HG03064 (cell line): ENCODE results near the gene S100B.

ENCODE experiments used
- ATAC-seq: cut with Tn5 transposase; IDR thresholded peaks from one replicate; pipeline ENCODE4 v1.9.1; 2021; ENCODE audit warnings: low read depth; ENCODE audit not compliant: unreplicated experiment

The S100B gene

GRCh38 chr21:46562964-46563607, 41.8 kb downstream of the S100B start:
- no peak for ATAC-seq

DNA sequence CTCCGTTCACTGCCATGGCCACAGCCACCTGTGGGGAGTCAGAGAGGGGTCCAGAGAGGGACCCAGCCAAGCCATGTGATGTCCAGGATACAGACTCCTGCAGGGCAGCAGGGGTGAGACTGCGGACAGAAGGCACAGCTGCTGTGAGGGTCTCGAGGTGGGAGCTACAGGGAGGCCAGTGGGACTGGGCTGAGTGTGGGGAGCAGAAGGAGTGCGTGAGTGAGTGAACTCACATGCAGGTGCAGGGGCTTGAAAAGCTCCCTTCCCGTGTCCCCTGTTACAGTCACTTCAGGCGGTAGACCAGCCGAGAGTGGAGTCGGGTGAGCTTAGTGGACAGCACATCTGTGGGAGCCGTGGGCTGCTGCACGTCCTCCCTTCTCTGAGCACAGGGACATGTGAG, 42.4 kb downstream of the S100B start:
- ATAC-seq = no peak

GRCh38 chr21:46561445-46562090, 43.3 kb downstream of the S100B start:
- no peak for ATAC-seq

DNA sequence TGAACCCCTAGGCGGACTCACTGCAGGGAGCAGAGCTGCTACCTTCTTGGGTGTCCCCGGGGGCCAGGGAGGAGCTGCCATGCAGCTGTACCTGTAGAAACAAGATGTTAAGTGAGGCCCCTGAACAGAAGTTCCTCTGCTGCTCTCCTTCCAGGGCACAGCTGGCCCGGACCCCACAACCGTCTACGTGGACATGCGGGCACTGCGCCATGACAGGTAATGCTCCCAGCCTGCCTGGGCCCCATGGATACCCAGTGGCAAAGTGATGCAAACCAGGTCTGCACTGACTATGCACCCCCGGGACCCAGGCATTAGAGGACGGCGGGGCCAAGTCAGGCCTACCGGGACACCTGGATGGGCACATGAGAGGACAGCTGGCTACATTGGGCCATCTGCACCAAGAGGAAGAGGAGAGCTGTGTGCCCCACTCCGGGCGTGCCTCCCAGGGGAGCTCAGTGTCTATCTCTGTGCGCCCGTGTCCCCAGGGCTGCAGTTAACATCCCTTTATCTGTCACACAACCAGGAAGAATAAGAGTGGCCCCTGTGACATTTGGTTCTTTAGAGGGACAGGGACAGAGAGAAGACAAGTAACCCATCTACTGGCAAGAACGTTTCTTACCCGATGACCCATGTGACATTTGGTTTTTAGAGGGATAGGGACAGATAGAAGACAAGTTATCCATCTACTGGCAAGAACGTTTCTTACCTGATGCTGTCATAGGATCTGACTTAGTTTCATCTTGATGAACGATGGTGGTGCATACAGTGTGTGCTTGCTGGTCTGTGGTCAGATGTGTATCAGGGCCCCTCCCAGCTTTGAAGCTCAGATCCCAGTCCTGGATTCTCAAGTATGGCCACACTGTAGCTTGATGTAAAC, 44.1 kb downstream of the S100B start:
- ATAC-seq = no peak

DNA sequence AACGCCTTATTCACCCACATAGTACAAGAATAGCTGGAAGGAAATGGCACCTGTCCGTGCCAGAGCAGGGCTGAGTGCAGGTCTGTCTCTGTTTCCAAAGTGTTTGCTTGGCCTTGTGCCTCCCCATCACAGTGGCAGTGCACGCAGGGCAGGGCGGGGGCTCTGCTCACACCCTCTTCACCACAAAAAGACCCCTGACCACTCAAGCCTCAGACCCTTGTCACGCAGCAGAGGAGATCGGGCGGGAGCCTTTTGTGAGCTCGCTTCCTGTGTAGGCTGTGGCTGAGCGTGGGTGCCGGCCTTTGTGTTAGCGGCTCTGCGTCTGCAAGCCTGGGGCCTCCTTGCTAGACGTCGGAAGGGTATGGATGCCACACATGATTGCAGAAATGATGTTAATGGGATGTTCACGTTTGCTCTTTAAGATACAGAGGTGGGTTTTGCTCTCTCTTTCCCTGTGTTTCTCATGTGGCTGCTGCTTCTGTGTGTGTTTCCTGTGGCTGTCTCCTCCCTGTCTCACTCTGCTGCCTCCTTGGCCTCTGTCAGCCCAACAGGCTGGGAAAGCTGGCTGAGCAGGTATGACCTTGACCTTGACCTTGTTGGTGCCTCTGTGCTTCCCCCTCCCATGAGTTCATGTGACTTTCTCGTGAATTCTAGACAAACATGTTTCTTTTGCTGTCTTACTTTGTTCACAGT, 45.4 kb downstream of the S100B start:
- ATAC-seq = no peak

DNA sequence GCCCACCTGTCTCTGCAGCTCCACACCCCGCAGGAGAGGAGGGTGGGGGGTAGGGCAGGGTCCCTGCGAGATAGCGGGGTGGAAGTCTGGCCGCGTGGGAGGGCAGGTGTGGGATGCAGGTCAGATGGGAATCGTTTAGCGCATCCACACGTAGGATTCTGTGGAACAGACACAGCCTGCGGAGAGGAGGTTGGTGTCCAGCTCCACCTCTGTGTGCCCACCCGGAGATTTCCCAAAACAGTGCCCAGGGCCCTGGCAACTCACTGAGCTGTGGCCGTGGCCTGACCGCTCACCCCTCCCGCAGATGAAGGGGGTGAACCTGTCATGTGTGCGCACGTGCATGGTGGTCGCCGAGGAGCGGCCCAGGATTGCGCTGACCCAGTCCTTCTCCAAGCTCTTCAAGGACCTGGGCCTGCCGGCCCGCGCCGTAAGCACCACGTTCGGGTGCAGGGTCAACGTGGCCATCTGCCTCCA, 46.9 kb downstream of the S100B start:
- ATAC-seq = no peak

- ATAC-seq = no peak
Measured at GRCh38 chr21:46557469-46557868, 47.4 kb downstream of the S100B start.

- no peak for ATAC-seq
Measured at GRCh38 chr21:46556802-46557201, 48.1 kb downstream of the S100B start.

DNA sequence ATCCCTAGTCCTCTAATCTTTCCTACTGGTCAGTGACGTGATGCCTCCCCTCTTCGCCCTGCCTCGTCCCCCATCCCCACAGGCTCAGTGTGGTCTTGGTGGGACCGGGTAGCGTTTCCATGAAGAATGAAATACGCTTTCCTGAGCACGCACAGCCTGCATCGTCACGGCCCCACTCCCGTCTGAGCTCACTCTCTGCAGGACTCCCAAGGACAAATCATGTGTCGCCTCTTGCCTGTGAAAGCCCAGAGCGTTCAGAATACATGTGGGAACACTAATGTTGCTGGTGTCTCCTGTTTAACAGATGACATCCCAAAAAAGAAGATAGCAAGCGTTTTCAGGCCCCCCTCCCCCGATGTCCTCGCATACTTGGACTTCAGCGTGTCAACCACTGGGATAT, 49.2 kb downstream of the S100B start:
- no peak for ATAC-seq

DNA sequence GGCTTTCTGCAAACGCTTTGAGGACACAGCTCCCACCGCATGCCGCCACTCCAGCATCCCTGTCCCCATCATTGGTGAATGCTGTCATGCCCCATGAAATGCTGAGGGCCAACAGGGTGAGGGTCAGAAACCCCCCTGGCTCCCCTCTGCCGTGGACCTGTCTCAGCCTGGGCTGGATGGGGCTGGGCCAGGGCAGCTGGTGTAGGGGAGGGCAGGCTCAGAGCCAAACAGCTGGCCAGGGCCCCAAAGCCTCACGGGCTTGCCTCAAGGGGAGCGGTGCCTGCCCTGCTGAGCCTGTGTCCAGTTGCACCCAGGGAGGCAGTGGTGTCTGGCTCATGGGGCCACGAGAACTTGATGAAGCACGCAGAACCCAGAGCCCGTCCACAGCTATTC, 49.7 kb downstream of the S100B start:
- ATAC-seq = no peak

GRCh38 chr21:46554431-46555224, 50.3 kb downstream of the S100B start:
- no peak for ATAC-seq

DNA sequence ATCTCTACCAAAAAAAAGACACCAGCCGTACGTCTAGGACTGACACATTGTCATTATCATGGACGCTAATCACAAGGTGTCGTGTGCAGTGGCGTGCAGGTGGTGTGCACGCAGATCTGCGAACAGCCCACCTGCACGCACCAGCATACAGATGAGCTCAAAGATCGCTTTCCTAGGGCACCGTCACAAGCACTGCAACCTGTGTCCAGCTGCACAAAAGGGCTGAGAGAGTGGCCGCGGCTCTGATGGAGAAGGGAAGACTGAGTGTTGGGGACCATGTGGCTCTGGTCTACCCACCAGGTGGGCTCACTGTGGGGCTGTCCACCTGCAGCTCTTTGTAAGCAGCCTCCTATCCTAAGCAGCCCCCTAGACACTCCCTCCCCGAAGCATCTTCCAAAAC, 50.9 kb downstream of the S100B start:
- ATAC-seq = no peak

DNA sequence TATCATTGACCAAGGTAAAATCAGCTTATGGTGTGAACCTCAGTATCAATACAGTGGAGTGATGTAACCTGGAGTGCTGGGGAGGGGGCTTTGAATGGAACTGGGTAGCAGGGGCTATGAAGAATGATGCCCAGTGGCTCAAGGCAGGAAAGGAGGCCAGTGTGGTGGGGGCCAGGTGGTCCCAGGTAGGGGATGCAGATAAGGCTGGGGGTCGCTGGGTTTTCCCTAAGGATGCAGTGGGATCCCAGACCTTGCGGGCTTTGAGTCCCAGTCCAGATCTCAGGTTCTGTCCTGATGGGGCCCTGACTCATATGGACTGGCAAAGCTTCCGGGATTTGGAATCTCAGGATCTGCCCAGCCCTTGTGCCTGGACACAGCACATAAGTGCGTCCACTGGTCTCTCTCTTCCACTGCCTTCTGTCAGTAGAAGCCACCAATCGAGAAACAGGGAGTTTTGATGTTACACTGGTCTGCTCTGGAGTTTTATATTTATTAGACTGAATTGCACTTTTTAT, 52.0 kb downstream of the S100B start:
- ATAC-seq = no peak

GRCh38 chr21:46552274-46552673, 52.6 kb downstream of the S100B start:
- ATAC-seq = no peak

- no peak for ATAC-seq
Measured at GRCh38 chr21:46551636-46552241, 53.1 kb downstream of the S100B start.

- ATAC-seq = no peak
Measured at GRCh38 chr21:46550116-46550941, 54.6 kb downstream of the S100B start.

DNA sequence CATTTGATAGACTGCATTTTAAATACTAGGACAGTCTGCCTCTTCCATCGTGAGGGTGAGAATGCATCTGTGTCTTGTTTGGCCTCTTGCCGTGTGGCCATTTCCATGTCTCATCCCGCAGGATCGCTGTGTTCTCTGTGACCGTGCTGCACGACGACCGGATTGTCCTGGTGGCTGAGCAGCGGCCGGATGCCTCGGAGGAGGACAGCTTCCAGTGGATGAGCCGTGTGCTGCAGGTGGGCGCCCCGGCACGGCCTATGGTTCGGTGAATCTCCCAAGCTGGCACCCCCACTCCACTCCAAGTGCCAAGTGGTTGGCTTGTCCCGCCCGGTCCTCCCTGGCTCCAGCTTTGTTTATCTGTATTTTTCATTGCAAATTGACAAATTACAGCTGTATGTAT, 55.2 kb downstream of the S100B start:
- ATAC-seq = no peak
